Stimulated activated naive CD4-positive, alpha-beta T cell treated with Interleukin-2 at 50 U/mL for 16 hours (primary cell): ENCODE results near the gene FOXP2.
"Not testable (repeated sequence)": the region's sequence is repeated elsewhere in the genome, so short reads cannot be mapped to it uniquely, and the experiment has no call there.

Experiments
- DNase-seq: peaks from one replicate; lab custom pipeline; 2025; lab: John Stamatoyannopoulos, UW

The FOXP2 gene

DNA sequence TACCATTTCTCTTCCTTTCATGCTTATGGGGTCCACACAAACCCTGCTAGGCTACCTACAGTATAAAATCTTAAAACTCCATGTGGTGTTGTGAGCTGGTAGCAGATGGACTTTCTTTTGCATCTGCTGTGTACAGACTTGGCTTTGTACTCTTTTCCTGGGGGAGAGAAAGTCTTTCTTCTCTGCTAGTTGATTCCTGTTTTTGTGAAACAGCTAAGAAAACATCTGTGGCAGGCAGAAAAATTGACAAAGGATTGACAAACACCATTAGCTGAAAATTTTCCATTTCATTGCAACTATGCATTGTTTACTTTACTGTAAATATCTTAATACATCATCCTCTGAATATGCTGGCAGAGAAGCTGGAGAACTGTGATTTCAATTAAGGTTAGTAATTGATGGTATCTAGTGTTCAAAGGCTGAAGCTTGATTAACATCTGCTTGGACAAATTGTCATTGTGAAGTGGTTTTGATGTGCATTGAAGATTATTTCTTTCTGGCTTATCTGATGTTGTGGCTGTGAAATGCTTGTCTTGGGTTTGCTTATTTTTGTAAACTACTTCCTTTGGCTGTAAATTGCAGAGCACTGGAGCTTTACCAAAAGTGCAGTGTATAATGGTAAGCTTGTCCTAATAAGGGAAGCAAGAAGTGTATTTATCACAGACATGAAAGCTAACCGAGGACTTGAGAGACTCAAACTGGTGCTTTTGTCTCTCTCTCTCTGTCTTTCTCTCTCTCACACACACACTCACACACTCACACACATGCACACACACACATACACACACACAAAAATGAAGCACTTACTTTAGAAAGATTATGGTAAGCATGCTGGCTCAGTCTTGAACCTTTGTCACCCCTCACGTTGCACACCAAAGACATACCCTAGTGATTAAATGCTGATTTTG, at the start of gene FOXP2:
Gene FOXP2 (plus strand): TSS at position 660 of the 908 bp plus-strand sequence. CDS start 11,697 bp downstream, outside the sequence.
- no peak for DNase-seq

DNA sequence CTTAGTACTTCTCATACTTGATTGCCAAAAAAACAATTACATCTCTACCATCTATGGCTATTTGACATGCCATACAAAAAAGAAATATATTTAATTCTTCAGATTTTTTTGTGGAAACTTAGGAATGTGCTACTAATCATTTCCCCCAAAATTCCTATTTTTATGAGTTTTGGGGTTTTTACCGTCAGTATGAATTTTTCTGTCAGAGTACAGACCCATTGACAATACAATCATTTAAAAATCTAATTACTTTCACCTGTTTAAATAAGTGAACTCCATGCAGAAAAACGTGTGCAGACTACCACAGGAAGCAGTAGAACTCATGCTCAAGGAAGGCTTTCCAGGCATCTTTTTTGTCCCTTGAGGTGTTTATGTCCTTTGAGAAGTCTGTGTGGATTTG, 48.8 kb upstream of the FOXP2 start:
- DNase-seq, result no peak

DNA sequence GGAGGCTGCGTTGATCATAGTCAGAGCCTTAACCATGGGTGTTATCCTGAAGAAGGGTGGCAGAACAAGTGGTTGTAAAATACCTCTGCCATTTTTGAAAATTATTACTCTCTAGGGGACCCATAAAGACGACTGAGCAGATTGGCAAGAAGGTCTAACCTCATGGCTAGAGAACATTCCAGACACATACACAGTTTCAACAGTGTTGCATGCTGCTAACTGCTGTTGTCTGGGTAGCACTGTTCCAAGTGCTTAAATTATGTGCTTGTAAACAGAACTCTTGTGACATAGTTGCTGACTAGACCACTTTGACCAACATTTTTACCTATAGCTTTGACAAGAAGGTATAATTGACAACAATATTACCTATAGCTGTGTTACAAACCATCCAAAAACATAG, 46.1 kb upstream of the FOXP2 start:
- DNase-seq, result no peak

DNA sequence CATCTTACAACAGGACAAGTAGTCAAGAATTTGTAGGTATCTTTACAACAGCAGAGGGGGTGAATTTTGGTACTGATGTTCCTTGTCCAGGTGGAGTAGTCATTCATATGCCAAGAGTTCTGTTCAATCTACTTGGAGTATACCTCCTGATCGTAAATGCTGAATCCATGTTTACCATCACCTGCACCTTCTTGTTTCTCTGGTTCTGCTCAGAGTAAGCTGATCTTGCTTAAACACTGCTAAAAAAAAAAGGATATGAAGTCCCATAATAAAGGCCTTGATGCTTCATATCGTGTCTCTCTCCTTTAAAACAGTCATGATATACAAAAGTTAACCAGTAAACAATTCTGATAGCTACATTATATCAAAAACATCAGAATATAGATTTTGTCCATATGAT, 45.3 kb upstream of the FOXP2 start:
- DNase-seq, result no peak

DNA sequence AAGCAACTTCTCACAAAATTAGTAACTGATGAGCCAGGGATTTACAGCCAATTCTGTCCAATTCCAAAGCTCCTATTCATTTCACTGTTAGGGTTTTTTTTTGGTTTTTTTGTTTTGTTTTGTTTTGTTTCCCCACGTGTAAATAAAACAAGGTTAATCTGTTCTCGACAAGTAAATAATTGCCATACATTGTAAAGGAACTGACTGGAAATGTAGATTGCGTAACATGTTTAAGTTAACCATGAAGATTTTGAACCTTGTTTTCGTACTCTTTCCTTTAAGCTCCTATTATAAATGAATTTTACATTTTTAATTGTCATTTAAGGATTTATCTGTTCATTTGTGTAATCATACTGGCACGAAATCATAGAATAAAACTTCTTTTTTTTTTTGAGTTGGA, 42.0 kb upstream of the FOXP2 start:
- no peak for DNase-seq

DNA sequence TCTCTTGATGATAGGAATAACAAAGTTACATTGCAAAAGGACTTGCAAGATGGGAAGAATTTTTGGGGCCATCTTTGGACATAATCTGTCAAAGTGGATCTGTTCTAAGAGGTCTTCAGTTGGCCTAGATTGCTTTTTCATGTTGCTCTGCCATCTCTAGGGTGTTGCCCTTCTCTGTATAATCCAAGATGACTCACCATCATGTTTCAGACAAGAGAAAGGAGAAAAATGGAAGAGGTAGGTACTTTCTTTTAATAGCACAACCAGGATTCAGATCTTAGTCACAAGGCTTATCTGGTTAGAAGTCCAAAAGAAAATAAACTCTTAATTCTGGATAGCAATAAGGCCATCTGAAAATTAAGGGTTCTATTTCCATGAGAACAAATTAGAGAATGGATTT, 38.7 kb upstream of the FOXP2 start:
- no peak for DNase-seq

DNA sequence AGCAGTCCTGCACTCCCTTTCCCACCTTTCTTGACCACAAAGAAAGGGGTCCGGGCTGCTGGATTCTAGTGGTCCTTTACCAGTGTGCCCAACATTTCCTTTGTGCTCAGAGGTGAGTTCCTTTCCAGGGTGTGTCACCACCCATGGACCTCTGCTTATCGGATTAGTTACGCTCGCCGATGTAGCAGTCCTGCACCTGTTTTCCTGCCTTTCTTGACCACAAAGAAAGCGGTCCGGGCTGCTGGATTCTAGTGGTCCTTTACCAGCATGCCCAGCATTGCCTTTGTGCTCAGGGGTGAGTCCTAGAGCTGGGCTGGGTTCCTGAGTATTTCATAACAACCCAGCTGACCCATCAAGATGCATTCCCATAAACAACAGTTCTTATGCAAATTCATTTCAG, 30.7 kb upstream of the FOXP2 start:
- DNase-seq, result not testable (repeated sequence)

DNA sequence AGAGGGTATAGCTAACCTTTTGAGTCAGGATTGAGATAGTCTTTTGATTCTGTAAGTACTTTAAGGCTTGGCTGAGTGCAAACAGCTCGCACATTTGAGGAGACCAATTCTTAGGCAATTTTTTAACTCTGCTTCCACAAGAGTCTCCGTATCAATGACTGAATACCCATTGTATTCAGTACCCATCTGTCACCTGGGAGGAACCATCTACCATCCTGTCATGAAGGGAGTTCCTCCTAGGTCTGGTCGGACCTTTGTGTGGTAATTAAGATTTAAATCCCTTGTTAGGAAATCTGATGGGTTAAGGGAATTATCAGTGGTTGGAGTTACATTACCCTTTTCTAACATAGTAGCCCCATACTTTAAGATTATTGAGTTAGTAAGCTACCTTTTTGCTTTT, 30.3 kb upstream of the FOXP2 start:
- DNase-seq, result not testable (repeated sequence)

DNA sequence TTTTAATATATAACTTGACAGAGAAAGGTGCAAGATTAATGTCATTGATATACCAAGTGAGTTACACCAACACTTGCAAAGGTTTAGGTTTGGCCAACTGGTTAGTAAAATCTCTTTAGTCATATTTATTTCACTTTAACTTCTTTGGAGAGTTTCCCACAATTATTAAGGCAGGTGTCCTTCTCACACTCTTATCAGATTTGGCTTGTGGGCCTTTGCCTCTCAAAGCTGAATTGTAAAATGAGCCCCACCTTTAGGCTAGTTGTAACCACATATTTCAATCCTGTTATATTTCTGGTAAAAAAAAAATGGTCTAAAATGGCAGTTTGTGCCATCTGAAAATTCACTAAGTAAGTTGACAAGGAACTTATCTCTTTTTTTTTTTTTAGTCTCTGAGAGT, 26.6 kb upstream of the FOXP2 start:
- no peak for DNase-seq

DNA sequence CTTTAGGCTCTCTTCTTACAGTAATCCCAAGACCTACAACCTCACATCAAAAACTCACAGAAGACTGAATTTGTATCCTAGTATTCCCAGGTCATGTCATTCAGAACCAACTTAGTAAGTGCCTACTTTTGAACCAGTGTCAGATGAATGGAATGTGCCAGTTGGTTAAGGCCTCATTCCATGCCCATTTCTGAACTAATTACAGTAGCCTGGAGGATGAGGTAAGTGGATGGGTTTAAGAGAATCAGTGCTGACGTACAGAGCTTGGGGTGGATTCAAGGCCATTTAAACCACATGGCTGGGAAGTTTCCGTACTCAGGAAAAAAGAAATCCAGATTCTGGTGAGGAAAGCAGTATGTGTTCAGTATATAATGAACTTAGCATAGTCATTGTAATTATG, 21.9 kb upstream of the FOXP2 start:
- DNase-seq, result no peak

DNA sequence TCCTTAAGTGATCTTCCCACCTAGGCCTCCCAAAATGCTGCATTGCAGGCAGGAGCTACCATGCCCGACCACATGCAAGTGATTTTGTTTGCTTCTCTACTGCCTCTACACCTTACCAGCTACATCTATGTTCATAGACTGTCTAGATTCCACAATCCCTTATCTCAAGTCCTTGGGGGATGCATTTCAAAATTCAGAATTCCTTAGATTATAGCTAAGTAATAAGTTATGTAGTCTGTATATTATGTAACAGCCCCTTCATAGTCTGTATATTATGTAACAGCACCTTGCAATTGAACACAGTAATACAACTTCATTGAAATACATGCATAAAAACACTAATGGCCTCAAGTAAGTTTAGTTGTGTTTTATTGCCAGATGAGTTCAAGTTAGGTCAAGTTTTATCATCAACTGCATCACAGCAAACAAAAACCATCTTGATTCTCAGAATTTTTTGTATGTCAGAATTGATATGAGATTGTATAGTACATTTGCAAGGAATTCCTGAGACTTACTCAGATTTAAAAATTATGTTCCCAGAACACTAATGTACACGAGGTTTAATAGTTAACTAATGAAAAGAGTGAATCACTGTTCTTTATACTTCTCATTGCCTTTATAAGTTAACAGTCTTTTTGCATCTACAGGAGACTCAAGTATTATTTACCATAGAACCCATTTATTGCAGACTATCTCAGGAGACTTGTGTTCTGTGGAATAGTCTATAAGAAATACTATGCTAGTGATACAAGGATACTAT, 11.6 kb upstream of the FOXP2 start:
- no peak for DNase-seq

DNA sequence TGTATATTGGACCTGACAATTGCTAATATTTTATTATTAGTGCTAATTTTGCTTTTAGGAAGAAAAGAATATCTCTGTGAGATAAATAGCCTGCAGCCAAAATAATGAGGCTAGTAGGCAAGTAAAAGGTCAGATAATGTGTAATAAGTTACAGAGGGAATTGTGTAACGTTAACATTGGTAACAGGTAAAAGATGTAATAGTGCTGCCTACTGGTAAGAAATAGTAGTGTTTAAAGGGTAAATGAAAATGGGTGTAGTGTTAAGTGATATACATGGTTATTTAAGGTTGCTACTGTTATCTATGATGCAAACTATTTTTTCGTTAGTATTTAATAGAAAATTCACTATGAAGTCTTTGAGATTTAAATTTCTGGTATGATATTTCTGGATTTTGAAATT, 9.2 kb upstream of the FOXP2 start:
- no peak for DNase-seq

DNA sequence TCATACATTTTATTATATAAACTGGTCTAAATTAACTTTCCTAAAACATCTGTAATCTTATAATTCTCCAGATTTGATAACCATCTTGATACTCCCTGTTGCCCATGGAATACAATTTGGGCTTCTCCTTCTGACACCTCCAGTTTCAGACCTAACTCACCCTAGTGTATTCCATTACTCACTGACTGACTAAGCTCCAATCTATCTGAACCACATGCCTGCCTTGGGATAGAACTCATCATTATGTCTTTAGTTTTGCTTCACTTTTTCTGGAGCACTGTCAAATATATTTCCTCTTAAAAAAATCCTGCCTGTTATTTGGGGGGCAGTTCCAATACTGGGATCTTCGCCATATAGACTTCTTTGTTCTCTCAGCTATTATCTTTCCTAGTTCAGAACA, 4.9 kb upstream of the FOXP2 start:
- DNase-seq, result no peak

DNA sequence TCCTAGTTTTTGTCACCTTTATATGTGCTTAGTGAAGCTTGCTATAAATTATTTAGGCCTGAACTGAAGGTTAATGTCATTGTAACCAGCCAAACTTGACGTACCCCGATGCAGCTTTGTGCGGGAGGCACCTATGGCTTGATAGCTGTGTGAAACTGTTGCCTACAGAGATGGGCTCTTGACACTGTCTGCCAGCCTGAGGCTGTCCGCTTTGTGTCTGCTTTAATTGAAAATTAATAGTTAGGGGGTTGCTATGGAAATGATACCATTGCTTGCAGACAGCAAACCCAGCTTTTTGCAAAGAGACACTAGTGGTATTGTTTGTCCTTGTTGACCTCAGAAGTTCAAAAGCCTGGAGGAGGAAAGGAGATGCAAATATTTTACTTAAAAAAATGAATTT, 2.1 kb upstream of the FOXP2 start:
- DNase-seq, result no peak

DNA sequence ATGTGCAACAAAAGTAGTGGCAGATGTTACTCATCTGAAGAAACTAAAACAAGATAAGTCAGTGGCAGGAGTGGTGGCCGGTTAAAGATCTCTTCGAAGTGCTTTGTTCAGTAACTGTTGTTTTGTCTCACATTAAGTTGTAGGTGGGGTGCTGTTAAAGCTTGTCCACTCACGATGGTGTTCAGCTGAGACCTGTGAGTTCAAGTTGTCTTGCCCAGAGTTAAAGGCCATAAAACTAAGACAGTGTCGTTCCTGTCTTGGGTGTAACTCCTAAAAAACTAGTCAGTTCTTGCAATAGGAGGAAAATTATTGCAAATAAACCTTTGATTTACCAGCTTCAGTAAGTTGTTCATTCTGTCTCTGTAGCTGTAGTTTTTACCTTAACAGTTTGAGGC, 857 bp upstream of the FOXP2 start:
- DNase-seq, result no peak

DNA sequence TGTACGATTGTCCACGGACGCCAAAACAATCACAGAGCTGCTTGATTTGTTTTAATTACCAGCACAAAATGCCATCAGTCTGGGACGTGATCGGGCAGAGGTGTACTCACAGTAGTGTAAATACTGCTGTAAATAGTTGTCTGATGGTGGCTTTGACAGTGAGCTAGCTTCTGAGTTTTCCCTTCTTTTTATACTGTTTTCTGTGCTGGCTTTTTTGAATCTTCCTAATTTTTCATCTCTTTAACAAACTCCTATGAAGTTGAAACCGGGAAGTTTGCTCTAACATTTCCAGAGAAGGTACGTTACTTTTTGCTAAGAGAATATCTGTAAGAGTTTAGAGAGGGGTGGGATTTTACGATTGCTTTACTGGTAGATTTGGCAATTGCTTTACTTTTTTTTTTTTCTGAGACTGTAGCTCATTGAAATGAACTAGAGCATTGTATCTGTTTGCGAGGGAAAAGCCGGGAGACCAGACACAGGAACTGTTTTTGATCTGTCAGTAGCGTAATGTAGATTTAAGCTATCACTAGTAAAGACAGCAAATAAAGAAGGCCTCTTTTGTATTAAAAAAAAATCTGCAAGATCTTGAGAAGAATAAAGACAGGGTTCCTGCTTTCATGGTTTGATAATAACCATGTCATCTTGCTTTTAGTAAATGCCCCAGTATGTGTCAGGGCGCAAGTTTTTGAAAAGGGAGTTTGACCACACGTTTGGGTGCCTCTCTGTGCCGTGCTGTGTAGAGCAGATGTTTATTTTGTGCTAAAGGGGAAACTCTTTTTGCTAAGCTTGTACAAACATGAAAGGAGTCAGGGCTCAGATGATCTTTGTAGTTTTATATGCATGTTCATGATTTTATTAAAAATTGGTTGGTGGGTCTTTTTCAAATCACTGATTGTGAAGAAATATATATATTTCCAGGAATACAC, 712 bp downstream of the FOXP2 start:
- no peak for DNase-seq

DNA sequence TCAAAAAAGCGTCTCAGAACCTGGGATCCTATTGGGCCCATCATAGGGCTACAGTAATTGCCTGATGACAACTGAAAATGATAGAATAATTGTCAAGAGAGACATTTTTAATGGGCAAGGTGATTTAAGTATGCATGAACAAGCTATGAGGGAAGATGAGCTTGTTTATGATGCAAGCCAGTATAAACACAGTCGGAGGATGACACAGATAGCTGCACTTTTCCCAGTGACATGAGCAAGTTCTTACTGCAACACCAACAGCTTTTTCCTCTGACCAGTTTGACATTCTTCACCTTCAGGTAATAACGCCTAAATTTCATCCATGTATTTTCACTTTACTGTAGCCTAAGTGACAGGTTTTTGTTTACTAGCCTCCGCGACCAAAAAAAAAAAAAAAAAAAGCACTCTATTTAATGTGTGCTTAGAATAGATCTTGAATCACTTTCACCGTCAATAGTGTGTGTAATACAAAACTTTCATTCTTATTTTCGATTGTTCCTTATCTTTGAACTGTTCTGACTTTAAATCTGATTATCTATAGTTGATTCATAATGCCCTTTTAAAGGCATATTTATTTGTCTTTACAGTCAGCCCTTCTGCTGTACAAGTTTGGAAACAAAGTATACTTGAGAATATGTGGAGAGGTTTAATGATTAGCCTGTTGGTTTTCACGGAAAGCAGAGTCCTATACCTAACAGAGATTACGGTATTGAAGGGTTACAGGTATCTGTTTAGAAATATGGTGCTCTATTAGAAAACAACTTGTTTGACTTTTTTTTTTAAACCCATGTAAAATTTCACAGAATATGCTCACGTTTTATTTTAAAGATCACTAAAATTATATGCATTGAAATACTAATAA, 1.7 kb downstream of the FOXP2 start:
- no peak for DNase-seq

DNA sequence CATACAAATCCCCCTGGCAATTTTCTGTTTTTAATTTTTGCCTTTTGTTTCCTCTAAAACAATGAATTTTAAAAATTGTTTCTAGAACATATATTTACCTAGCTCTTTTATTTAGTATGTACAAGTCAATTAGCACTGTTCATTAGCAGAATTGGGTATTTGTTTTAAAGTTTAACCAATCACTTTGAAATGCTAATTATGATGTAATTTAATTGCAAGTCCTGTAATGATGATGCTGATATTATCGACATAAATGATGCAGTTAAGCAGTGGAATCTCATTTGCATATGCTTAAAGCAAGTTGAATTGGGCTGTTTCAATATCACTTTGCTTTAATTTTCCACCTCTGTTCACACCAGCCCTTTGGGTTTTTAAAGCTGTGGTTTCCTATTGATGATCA, 2.7 kb downstream of the FOXP2 start:
- DNase-seq, result no peak

DNA sequence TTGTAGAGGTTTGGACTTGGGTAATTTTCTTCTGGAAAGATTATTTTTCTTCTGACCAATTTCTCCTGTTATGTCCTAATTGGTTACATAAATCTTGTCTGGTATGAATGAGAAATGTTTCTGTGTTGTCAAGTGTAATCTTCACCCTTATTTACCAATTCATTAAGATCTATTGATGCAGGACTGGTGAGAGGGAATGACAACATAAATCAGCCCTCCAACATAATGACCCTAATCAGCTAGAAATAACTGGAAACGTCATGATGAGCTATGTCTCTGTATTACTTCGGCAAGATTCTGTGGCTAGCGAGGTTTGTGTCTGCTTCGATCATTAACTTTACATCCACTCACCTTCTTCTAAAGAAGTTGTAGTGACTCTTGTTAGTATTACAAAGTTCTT, 3.5 kb downstream of the FOXP2 start:
- DNase-seq, result no peak

DNA sequence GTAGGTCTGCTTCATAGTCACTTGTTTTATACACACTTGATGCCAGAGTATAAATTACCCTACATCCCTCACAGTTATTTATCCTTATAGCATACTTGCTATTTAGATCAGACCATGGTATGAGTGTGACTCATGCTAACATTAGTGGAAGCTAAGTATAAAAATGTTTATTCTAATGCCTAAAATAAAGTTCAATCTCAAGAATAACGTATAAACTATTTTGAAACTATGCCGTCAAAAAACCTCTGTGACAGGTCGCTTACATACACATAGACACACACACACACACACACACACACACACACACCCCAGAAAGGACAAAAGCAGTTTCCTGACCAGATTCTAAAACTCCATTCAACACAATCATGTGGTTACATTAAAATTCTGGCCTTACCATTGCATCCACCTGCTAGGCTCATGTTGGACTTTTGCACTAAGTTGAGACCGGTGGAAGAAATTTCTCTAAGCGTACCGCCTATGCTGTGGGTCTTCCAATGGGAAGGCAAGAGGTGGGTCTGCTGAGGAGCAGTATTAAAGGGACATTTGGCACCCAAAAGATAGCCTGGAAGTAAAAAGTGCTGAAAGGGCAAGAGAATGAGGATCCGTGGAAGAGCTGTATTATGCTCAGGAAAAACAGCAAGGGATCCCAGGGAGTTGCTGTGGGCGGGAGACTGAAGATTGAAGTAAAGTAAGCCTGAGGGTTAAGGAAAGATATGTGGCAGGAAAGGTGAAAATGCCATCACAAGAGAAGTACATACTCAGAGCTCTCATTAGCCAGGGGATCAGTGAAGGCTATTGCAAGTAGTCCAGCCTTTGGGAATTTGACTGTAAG, 5.0 kb downstream of the FOXP2 start:
- DNase-seq, result no peak
